ENCODE data around the gene SYT1. TPM values are rescaled to one million over a fixed set of nuclear protein-coding genes. Genes with fewer than 3 reads are reported as not detected.

Gene SYT1
- total RNA-seq, 1 experiment from 2014 or later = 15.8 TPM

DNA sequence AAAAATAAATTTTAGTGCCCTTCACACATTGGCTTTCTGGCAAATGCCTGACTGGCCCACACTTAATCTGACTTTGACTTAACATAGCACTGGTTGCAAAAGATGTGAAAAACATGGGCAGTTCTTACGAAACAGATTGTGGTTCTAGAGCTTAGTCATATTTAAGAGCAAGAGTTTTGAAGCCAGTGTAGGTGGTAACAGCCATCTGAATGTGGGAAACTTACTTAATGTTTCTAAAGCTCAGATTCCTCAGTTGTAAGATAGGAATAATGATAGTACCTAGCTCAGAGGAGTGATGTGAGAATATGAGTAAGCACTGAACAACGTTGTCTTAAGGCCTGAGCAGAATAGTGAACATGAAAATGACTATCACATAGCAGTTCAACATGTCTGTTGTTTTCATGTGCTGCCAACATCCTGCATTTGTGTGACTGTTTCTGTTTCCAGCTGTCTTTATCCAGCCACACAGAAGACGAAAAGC lies 262.7 kb downstream of the SYT1 start:
- Histone ChIP-seq H4K8ac (replicated peaks; ENCODE audit: insufficient read length, low read depth, low read length) (no peak overlapping the region), H4K5ac (ENCODE audit: insufficient read length, low read depth, low read length) (no peak overlapping the region), H3K14ac (ENCODE audit: insufficient read depth, low read length) (no peak overlapping the region), H3K9me3 (ENCODE audit: control insufficient read depth, low read depth, low read length) (no peaks in the 10 kb centered on the region), H3K79me1 (ENCODE audit: insufficient read depth, low read depth, low read length, poor library complexity, severe bottlenecking) (no peaks in the 10 kb centered on the region), H2BK12ac (ENCODE audit: insufficient read length, low read depth, low read length) (no peak overlapping the region), H4K20me1 (ENCODE audit: control insufficient read depth, insufficient read depth, insufficient read length) (no peaks in the 10 kb centered on the region), H3K79me2 (ENCODE audit: insufficient read depth, low read length) (no peaks in the 10 kb centered on the region), H4K91ac (ENCODE audit: insufficient read length, low read depth, low read length) (no peak overlapping the region), H3K23ac (ENCODE audit: insufficient read length, low read depth, low read length) (no peak overlapping the region), H3K4me2 (ENCODE audit: insufficient read depth, insufficient read length, low read length) (no peak overlapping the region), H2BK20ac (ENCODE audit: low read depth, low read length, poor library complexity, severe bottlenecking) (no peak overlapping the region), H3K27ac (ENCODE audit: insufficient read length, low read depth, low read length) (no peak overlapping the region), H3K56ac (ENCODE audit: insufficient read length, low read depth, low read length) (no peak overlapping the region), H3K9ac (ENCODE audit: extremely low read depth, insufficient read length, low read length) (no peak overlapping the region), H2AFZ (ENCODE audit: low read length) (no peak overlapping the region), H2AK5ac (ENCODE audit: insufficient read length, low read length) (no peak overlapping the region), H2BK15ac (ENCODE audit: low read depth, low read length) (no peak overlapping the region), H3K23me2 (ENCODE audit: insufficient read length, low read depth, low read length, poor library complexity, severe bottlenecking) (no peaks in the 10 kb centered on the region), H3K4me1 (ENCODE audit: insufficient read depth, low read length) (no peaks in the 10 kb centered on the region), H2BK5ac (ENCODE audit: insufficient read length, low read length) (no peak overlapping the region), H2BK120ac (ENCODE audit: low read depth, low read length, poor library complexity, severe bottlenecking) (no peak overlapping the region), H3T11ph (ENCODE audit: low read length) (no peak overlapping the region), H3K18ac (ENCODE audit: insufficient read length, low read depth, low read length) (no peak overlapping the region), H3K27me3 (ENCODE audit: insufficient read depth, low read length) (no peaks in the 10 kb centered on the region), H3K4ac (ENCODE audit: low read depth, low read length) (no peak overlapping the region)
- Mint-ChIP-seq H3K36me3 (ENCODE audit: insufficient read depth in 1 of 3, low read depth in 3 of 3) (no peaks in the 10 kb centered on the region; a peak in 1 of 7 replicates), H3K27me3 (ENCODE audit: low read depth) (no peaks in the 10 kb centered on the region), H3K4me3 (no peak overlapping the region), H3K27ac (no peak overlapping the region), H3K9me3 (no peaks in the 10 kb centered on the region), H3K4me1 (no peaks in the 10 kb centered on the region)
- WGBS (ENCODE audit: extremely low coverage, insufficient read length, low lambda C conversion rate) = no CpG with 5 or more reads among the region's 3 CpGs
- TF ChIP-seq, protein P1, sequence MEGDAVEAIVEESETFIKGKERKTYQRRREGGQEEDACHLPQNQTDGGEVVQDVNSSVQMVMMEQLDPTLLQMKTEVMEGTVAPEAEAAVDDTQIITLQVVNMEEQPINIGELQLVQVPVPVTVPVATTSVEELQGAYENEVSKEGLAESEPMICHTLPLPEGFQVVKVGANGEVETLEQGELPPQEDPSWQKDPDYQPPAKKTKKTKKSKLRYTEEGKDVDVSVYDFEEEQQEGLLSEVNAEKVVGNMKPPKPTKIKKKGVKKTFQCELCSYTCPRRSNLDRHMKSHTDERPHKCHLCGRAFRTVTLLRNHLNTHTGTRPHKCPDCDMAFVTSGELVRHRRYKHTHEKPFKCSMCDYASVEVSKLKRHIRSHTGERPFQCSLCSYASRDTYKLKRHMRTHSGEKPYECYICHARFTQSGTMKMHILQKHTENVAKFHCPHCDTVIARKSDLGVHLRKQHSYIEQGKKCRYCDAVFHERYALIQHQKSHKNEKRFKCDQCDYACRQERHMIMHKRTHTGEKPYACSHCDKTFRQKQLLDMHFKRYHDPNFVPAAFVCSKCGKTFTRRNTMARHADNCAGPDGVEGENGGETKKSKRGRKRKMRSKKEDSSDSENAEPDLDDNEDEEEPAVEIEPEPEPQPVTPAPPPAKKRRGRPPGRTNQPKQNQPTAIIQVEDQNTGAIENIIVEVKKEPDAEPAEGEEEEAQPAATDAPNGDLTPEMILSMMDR (conservative IDR thresholded peaks at IDR 0.05) = no peak
- no peak for DNase-seq

All from H9 (cell line).